Smooth muscle cell (in vitro differentiated cells): ENCODE results near the gene ARL8A. TPM values are rescaled to one million over a fixed set of nuclear protein-coding genes. Genes with fewer than 3 reads are reported as not detected.

Experiments
- DNase-seq: peaks from one replicate; lab custom pipeline; 2025; ENCODE audit not compliant: unreplicated experiment; lab: John Stamatoyannopoulos, UW
- H2AFZ ChIP-seq: fragments of 200-600 bp; sonication (generic); 2 replicates; pipeline ENCODE4 v1.6.0; 2016; ENCODE audit warnings: antibody characterized with exemption, low read depth, mild to moderate bottlenecking
- H3F3A ChIP-seq: fragments of 200-600 bp; sonication (generic); 2 replicates; pipeline ENCODE4 v1.6.0; 2017; ENCODE audit warnings: antibody characterized with exemption, low read depth
- H3K27ac ChIP-seq: fragments of 200-600 bp; sonication (generic); 2 replicates; pipeline ENCODE4 v1.5.1; 2016; ENCODE audit warnings: low read depth, mild to moderate bottlenecking
- H3K27me3 ChIP-seq: fragments of 200-600 bp; sonication (generic); 2 replicates; pipeline ENCODE4 v1.6.1; 2016; ENCODE audit warnings: low read depth, mild to moderate bottlenecking
- H3K36me3 ChIP-seq: fragments of 200-600 bp; sonication (generic); 2 replicates; pipeline ENCODE4 v1.5.1; 2016; ENCODE audit warnings: low read depth
- H3K4me1 ChIP-seq: fragments of 200-600 bp; sonication (generic); 2 replicates; pipeline ENCODE4 v1.5.1; 2016; ENCODE audit warnings: low read depth
- H3K4me2 ChIP-seq: fragments of 200-600 bp; sonication (generic); 2 replicates; pipeline ENCODE4 v1.6.0; 2016; ENCODE audit warnings: mild to moderate bottlenecking
- H3K4me3 ChIP-seq: fragments of 200-600 bp; sonication (generic); 2 replicates; pipeline ENCODE4 v1.5.1; 2016; ENCODE audit warnings: mild to moderate bottlenecking
- H3K79me2 ChIP-seq: fragments of 200-600 bp; sonication (generic); 2 replicates; pipeline ENCODE4 v1.6.0; 2016; ENCODE audit warnings: low read depth, mild to moderate bottlenecking
- H3K9ac ChIP-seq: fragments of 200-600 bp; sonication (generic); 2 replicates; pipeline ENCODE4 v1.6.0; 2016; ENCODE audit warnings: low read depth
- H3K9me3 ChIP-seq: fragments of 200-600 bp; sonication (generic); replicated peaks from 2 replicates; pipeline ENCODE4 v1.5.1; 2016; ENCODE audit warnings: low read depth
- H4K20me1 ChIP-seq: fragments of 200-600 bp; sonication (generic); 2 replicates; pipeline ENCODE4 v1.6.0; 2016; ENCODE audit warnings: low read depth
- CTCF ChIP-seq: fragments of 200-600 bp; sonication (generic); IDR thresholded peaks from 2 replicates; pipeline ENCODE4 v1.5.1; 2017; ENCODE audit warnings: borderline replicate concordance, mild to moderate bottlenecking, antibody characterized with exemption; ENCODE audit not compliant: insufficient read depth, poor library complexity, severe bottlenecking
- WGBS: methylation state at CpG from one replicate; pipeline ENCODE4 v1.1.7; 2016; ENCODE audit warnings: low lambda C conversion rate; 5-methylcytosine and 5-hydroxymethylcytosine counted together
- polyA plus RNA-seq: library from polyadenylated mRNA; unstranded; fragments of >200 nt; fragmentation: Nextera tagmentation; extraction: Ambion mirVana; gene quantifications from 2 replicates; pipeline ENCODE4 v1.2.1, GENCODE V29; 2016
- total RNA-seq: library from RNA; depleted of rRNA; stranded (reverse); fragments of >200 nt; gene quantifications from 2 replicates; pipeline ENCODE4 v1.2.3, GENCODE V29; 2014

Gene ARL8A
- total and polyA plus RNA-seq, 2 experiments from 2014 or later = 44.8 to 54.7 TPM

GRCh38 chr1:202179828-202180750 is 35.6 kb upstream of the ARL8A start:
- WGBS = 83% methylated on average over 19 of the region's 19 CpGs
- H3K9me3 ChIP-seq = no peaks in the 10 kb centered on the region
- H3K4me1 ChIP-seq = peaks cover 2% of the 10 kb centered on the region
- H3K9ac ChIP-seq = no peak overlapping the region
- H3K27me3 ChIP-seq = no peaks in the 10 kb centered on the region
- no peaks in the 10 kb centered on the region for H3F3A ChIP-seq
- H2AFZ ChIP-seq = no peak overlapping the region
- H3K4me2 ChIP-seq = no peak overlapping the region
- no peaks in the 10 kb centered on the region for H3K36me3 ChIP-seq
- TF ChIP-seq CTCF = no peak
- H3K4me3 ChIP-seq = no peak overlapping the region
- no peak overlapping the region for H3K27ac ChIP-seq
- H4K20me1 ChIP-seq = no peaks in the 10 kb centered on the region
- no peaks in the 10 kb centered on the region for H3K79me2 ChIP-seq
- DNase-seq = no peak

GRCh38 chr1:202176949-202177927 is 32.7 kb upstream of the ARL8A start:
- H2AFZ ChIP-seq = no peak overlapping the region
- H4K20me1 ChIP-seq = no peaks in the 10 kb centered on the region
- DNase-seq = no peak
- H3K36me3 ChIP-seq = no peaks in the 10 kb centered on the region
- H3K4me3 ChIP-seq = no peak overlapping the region
- no peak overlapping the region for H3K4me2 ChIP-seq
- H3K27me3 ChIP-seq = no peaks in the 10 kb centered on the region
- TF ChIP-seq CTCF = no peak
- no peaks in the 10 kb centered on the region for H3F3A ChIP-seq
- H3K4me1 ChIP-seq = no peaks in the 10 kb centered on the region
- H3K9ac ChIP-seq = no peak overlapping the region
- no peaks in the 10 kb centered on the region for H3K9me3 ChIP-seq
- no peak overlapping the region for H3K27ac ChIP-seq
- WGBS = 96% methylated on average over 29 of the region's 29 CpGs
- no peaks in the 10 kb centered on the region for H3K79me2 ChIP-seq

- no peaks in the 10 kb centered on the region for H3K27me3 ChIP-seq
- H3K79me2 ChIP-seq = no peaks in the 10 kb centered on the region
- no peaks in the 10 kb centered on the region for H3K36me3 ChIP-seq
- no peak overlapping the region for H3K27ac ChIP-seq
- no peaks in the 10 kb centered on the region for H3K4me1 ChIP-seq
- H2AFZ ChIP-seq = no peak overlapping the region
- no peak overlapping the region for H3K9ac ChIP-seq
- H3K4me2 ChIP-seq = no peak overlapping the region
- 82% methylated on average over 7 of the region's 7 CpGs for WGBS
- H3K4me3 ChIP-seq = no peak overlapping the region
- no peak for TF ChIP-seq CTCF
- no peaks in the 10 kb centered on the region for H4K20me1 ChIP-seq
- no peaks in the 10 kb centered on the region for H3K9me3 ChIP-seq
- DNase-seq = no peak
- H3F3A ChIP-seq = no peaks in the 10 kb centered on the region
Measured at GRCh38 chr1:202173993-202174392, 29.5 kb upstream of the ARL8A start.
